Lower lobe of right lung (tissue), 2 donors: ENCODE results near the gene PAIP2. TPM values are rescaled to one million over a fixed set of nuclear protein-coding genes. Genes with fewer than 3 reads are reported as not detected.

ENCODE experiments used
- ATAC-seq, 2 donors: fragments of 200-7000 bp; cut with Tn5 transposase; one replicate each; pipeline ENCODE4 v1.9.1; 2020 to 2022; ENCODE audit warnings: mild to moderate bottlenecking in 2 of 2, moderate library complexity in 2 of 2
- DNase-seq: peaks from one replicate; pipeline ENCODE4 v3.0.0-alpha.2; 2020
- H3K27ac ChIP-seq: fragments of 200-600 bp; one replicate; pipeline ENCODE4 v1.8.0; 2022
- H3K27me3 ChIP-seq: fragments of 200-600 bp; one replicate; pipeline ENCODE4 v1.8.0; 2022; ENCODE audit warnings: low read depth
- H3K36me3 ChIP-seq: fragments of 200-600 bp; one replicate; pipeline ENCODE4 v1.8.0; 2022; ENCODE audit warnings: mild to moderate bottlenecking
- H3K4me1 ChIP-seq: fragments of 200-600 bp; one replicate; pipeline ENCODE4 v1.8.0; 2022
- H3K4me3 ChIP-seq: fragments of 200-600 bp; one replicate; pipeline ENCODE4 v1.8.0; 2022; ENCODE audit warnings: mild to moderate bottlenecking
- H3K9me3 ChIP-seq: fragments of 200-600 bp; one replicate; pipeline ENCODE4 v1.8.0; 2022
- CTCF ChIP-seq: fragments of 200-600 bp; IDR thresholded peaks from one replicate; pipeline ENCODE4 v1.8.0; 2022; ENCODE audit warnings: antibody characterized with exemption, mild to moderate bottlenecking
- intact Hi-C: fragments of 100-400 bp; cut with DNase I; formaldehyde crosslinking; loops from one replicate; pipeline ENCODE4 v1.11.0; 2022
- total RNA-seq: library from RNA; stranded (reverse); fragmentation: NEBNext Ultra II Directional; extraction: Animal tissue kit (Norgen Biotek cat#: 25700); gene quantifications from one replicate; pipeline ENCODE4 v1.2.1, GENCODE V29; 2021
- donor health status: DM: no; HTN: yes; CAD: no; lungs with severe emphysema.

Gene PAIP2
- total RNA-seq, 1 donor from 2014 or later, result 84.1 TPM

- H3K27ac ChIP-seq, result no peak overlapping the region
- ATAC-seq (no peak), DNase-seq (no peak)
- no peaks in the 10 kb centered on the region for H3K4me1 ChIP-seq
- H3K27me3 ChIP-seq, result no peaks in the 10 kb centered on the region
- peaks cover 66% of the 10 kb centered on the region for H3K36me3 ChIP-seq
- no peaks in the 10 kb centered on the region for H3K9me3 ChIP-seq
- H3K4me3 ChIP-seq, result no peak overlapping the region
- no peak for TF ChIP-seq CTCF
- intact Hi-C loops, result no loop called here
Observed at GRCh38 chr5:139364466-139364865, 22.8 kb downstream of the PAIP2 start.

- intact Hi-C loops, result no loop called here
- no peak for TF ChIP-seq CTCF
- Histone ChIP-seq H3K4me1 (no peaks in the 10 kb centered on the region), H3K36me3 (peaks cover 96% of the 10 kb centered on the region), H3K9me3 (no peaks in the 10 kb centered on the region), H3K27me3 (no peaks in the 10 kb centered on the region), H3K4me3 (no peak overlapping the region), H3K27ac (no peak overlapping the region)
- ATAC-seq (no peak), DNase-seq (no peak)
Observed at GRCh38 chr5:139368613-139369012, 27.0 kb downstream of the PAIP2 start.

- DNase-seq, result no peak
- H3K36me3 ChIP-seq, result peaks cover 96% of the 10 kb centered on the region
- H3K9me3 ChIP-seq, result no peaks in the 10 kb centered on the region
- H3K4me3 ChIP-seq, result no peak overlapping the region
- ATAC-seq, result no peak
- no peak for TF ChIP-seq CTCF
- H3K27me3 ChIP-seq, result no peaks in the 10 kb centered on the region
- H3K27ac ChIP-seq, result no peak overlapping the region
- no peaks in the 10 kb centered on the region for H3K4me1 ChIP-seq
- intact Hi-C loops, result no loop called here
Observed at GRCh38 chr5:139369181-139369580, 27.5 kb downstream of the PAIP2 start.

GRCh38 chr5:139371482-139372435, 30.1 kb downstream of the PAIP2 start:
- intact Hi-C loops, result no loop called here
- Histone ChIP-seq H3K27ac (no peak overlapping the region), H3K36me3 (peaks cover 76% of the 10 kb centered on the region), H3K4me3 (no peak overlapping the region), H3K9me3 (no peaks in the 10 kb centered on the region), H3K4me1 (no peaks in the 10 kb centered on the region), H3K27me3 (no peaks in the 10 kb centered on the region)
- DNase-seq (no peak), ATAC-seq (peak in 1 of 2 donors; percentile 45)
- TF ChIP-seq CTCF, result no peak

GRCh38 chr5:139374909-139375308, 33.3 kb downstream of the PAIP2 start:
- ATAC-seq, result no peak
- no peaks in the 10 kb centered on the region for H3K27me3 ChIP-seq
- TF ChIP-seq CTCF, result no peak
- H3K36me3 ChIP-seq, result peaks cover 44% of the 10 kb centered on the region
- H3K27ac ChIP-seq, result no peak overlapping the region
- H3K4me3 ChIP-seq, result no peak overlapping the region
- no peak for DNase-seq
- no peaks in the 10 kb centered on the region for H3K4me1 ChIP-seq
- H3K9me3 ChIP-seq, result no peaks in the 10 kb centered on the region
- intact Hi-C loops, result no loop called here
